ENCODE measurements around the gene ASB15.

DNA sequence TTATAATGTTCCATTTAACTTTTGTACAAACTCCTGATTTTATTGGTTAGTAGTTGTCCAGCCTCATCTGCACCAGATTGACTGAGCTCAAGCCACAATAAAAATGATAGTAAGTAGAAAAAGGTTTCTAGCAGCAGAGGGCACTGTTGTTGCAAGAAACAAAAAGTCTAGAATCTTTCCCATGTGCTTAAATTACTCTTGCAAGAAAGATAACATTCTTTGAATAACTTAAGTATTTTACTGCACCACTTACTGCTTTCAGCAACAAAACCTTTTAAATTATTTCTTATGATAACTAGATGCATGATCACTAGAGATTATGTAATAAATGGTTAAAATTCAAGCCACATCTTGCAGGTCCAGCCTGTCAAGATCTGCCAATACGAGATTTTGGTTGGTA is 81.1 kb downstream of the ASB15 start:
- TF ChIP-seq EZH2phosphoT487 (IDR thresholded peaks at IDR 0.05; ENCODE audit: insufficient read depth, low read depth) (no peak), EZH2 (IDR thresholded peaks at IDR 0.05; ENCODE audit: insufficient read depth, poor library complexity, severe bottlenecking) (no peak)
